Thyroid gland (tissue), 4 donors: ENCODE measurements around the gene TOMM7.

Source experiments
- POLR2A ChIP-seq, 2 donors: fragments of 450-650 bp; IDR thresholded peaks; one replicate each; pipeline ENCODE4 v1.6.1; 2017; ENCODE audit warnings: antibody characterized with exemption in 2 of 2, mild to moderate bottlenecking in 2 of 2, moderate library complexity in 1 of 2
- TF ChIP-seq, protein P1 (sequence below), 6 experiments: fragments of 200-600 bp in 3 of 6; fragments of 450-650 bp in 3 of 6; sonication (generic) in 3 of 6; IDR thresholded peaks; one replicate each; pipeline ENCODE4 v1.5.1; 2016 to 2019; ENCODE audit warnings: antibody characterized with exemption in 6 of 6, mild to moderate bottlenecking in 2 of 6, inconsistent platforms in 1 of 6, moderate library complexity in 1 of 6

DNA sequence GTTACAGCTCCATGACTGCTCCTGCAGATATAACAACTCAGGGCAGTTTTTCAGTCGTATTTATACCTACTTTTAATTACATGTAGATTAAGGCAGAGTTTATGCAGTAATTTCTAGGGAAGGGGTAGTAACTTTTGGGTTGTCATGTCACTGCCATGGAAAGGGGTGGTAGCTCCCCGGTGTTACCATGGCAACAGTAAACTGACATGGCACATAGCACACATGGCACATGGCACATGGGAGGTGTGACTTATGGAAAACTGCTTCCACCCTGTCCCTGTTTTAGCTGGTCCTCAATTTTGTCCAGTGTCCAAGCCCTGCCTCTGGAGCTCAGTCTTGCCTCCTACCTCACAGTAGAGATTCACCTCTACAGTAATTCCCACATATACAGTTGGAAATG is 3.9 kb upstream of the TOMM7 start:
- TF ChIP-seq, protein P1, sequence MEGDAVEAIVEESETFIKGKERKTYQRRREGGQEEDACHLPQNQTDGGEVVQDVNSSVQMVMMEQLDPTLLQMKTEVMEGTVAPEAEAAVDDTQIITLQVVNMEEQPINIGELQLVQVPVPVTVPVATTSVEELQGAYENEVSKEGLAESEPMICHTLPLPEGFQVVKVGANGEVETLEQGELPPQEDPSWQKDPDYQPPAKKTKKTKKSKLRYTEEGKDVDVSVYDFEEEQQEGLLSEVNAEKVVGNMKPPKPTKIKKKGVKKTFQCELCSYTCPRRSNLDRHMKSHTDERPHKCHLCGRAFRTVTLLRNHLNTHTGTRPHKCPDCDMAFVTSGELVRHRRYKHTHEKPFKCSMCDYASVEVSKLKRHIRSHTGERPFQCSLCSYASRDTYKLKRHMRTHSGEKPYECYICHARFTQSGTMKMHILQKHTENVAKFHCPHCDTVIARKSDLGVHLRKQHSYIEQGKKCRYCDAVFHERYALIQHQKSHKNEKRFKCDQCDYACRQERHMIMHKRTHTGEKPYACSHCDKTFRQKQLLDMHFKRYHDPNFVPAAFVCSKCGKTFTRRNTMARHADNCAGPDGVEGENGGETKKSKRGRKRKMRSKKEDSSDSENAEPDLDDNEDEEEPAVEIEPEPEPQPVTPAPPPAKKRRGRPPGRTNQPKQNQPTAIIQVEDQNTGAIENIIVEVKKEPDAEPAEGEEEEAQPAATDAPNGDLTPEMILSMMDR (IDR thresholded peaks at IDR 0.05), result no peak
- TF ChIP-seq POLR2A (IDR thresholded peaks at IDR 0.05), result no peak
